Fibroblast of lung (primary cell): Measurements from ENCODE around the gene ERGIC3.

Source experiments
- CTCF ChIP-seq, 2 donors: IDR thresholded peaks in 1 of 2; conservative IDR thresholded peaks in 1 of 2; 1 replicate in 1 of 2; 2 replicates in 1 of 2; pipeline ENCODE4 v1.5.1; 2011 to 2012; ENCODE audit warnings: low read length in 2 of 2, control low read depth in 1 of 2, inconsistent platforms in 1 of 2, low read depth in 1 of 2, mild to moderate bottlenecking in 1 of 2
- EZH2 ChIP-seq: IDR thresholded peaks from 2 replicates; pipeline ENCODE4 v1.5.1; 2012; ENCODE audit warnings: low read length, control low read depth, mild to moderate bottlenecking; ENCODE audit errors: missing control alignments

DNA sequence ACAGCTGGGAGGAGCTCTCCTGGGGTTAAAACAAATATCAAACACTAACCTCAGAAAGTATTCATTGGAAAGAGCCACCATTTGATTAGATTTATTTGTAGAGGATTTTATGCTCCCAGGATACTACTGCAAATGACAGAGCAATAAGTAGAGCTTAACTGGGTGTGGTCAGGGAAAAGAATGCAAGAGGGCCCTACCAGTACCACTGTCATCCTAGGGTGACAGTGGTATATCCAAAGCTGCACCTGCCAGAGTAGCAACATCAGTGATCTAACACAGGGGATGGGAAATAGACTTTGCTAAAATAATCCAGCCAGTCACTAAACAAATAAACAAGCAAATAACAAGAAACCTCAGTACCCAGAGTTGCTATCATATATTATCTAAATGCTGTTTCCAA, 29.7 kb downstream of the ERGIC3 start:
- no peak for TF ChIP-seq CTCF (conservative IDR thresholded peaks at IDR 0.05 in 1 of 2, IDR thresholded peaks at IDR 0.05 in 1 of 2; ENCODE audit: low read depth in 1 of 2, low read length in 2 of 2)
- TF ChIP-seq EZH2 = no peak
